Cardiac muscle cell (in vitro differentiated cells and primary cell): ENCODE measurements around the gene CFAP58. TPM values are rescaled to one million over a fixed set of nuclear protein-coding genes. Genes with fewer than 3 reads are reported as not detected.

Experiments
- DNase-seq, 2 donors: peaks; one replicate each; pipeline versions ENCODE4 v3.0.0 to v3.0.0-alpha.2; 2010 to 2017; ENCODE audit warnings: low read depth in 1 of 2, low spot score in 1 of 2
- H3K27ac ChIP-seq: fragments of 200-600 bp; sonication (generic); 2 replicates; pipeline ENCODE4 v1.5.1; 2016
- H3K27me3 ChIP-seq: fragments of 200-600 bp; sonication (generic); 2 replicates; pipeline ENCODE4 v1.6.0; 2016; ENCODE audit warnings: control low read depth
- H3K36me3 ChIP-seq: fragments of 200-600 bp; sonication (generic); 2 replicates; pipeline ENCODE4 v1.5.1; 2016; ENCODE audit warnings: control low read depth
- H3K4me1 ChIP-seq: fragments of 200-600 bp; sonication (generic); 2 replicates; pipeline ENCODE4 v1.8.1; 2017; ENCODE audit warnings: low read depth, mild to moderate bottlenecking, mixed run types
- H3K4me3 ChIP-seq: fragments of 200-600 bp; sonication (generic); 2 replicates; pipeline ENCODE4 v1.5.1; 2016; ENCODE audit warnings: mild to moderate bottlenecking
- H3K9me3 ChIP-seq: fragments of 200-600 bp; sonication (generic); 2 replicates; pipeline ENCODE4 v1.5.1; 2017; ENCODE audit warnings: low read depth, mild to moderate bottlenecking, control low read depth
- polyA plus RNA-seq: library from polyadenylated mRNA; unstranded; fragments of >200 nt; fragmentation: Nextera tagmentation; extraction: Ambion mirVana; gene quantifications from 2 replicates; pipeline ENCODE4 v1.2.1, GENCODE V29; 2016
- total RNA-seq: library from RNA; depleted of rRNA; stranded (reverse); fragments of >200 nt; gene quantifications from 2 replicates; pipeline ENCODE4 v1.2.3, GENCODE V29; 2016
- TF ChIP-seq, protein P1 (sequence below): IDR thresholded peaks from 2 replicates; pipeline ENCODE4 v1.5.1; 2012; ENCODE audit warnings: low read depth, mild to moderate bottlenecking, low read length

Gene CFAP58
- total and polyA plus RNA-seq, 2 experiments from 2014 or later: 1.1 to 1.9 TPM

DNA sequence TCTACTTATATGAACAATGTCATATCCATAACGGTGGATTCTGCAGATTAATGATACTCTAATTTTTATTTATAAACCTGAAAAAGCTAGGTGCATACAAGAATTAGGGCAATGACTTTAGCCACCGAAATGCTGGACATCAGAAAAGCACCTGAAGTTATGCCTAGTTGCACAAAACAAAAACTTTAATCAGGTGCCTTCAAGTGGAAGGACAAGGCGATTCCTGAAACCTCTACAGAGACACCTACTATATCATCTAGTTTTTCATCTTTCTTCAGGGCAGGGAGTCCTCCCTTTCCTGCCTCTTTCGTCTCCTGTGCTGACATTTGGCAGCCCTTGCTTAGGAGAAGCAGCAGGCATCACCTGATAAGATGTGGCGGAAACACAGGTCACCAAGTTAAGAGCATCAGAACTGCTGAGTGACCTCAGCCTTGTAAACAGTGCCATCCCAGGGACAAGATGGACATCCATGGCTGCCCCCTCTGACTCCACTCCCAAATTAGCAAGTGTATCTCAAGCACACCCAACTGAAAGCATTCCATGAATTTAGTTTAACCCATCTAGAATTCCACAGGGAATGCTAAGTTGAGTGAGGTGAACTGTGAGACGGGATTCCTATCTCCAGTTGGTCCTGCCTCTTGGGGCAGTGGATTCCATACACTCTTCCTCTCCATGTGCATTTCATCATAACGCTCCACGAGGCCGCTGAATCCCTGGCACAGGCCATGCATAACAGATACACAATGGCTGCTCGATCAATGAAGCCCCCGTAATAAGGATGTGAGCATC lies 21.2 kb upstream of the CFAP58 start:
- Histone ChIP-seq H3K27ac (peak overlapping the region; percentile 84), H3K36me3 (no peaks in the 10 kb centered on the region), H3K9me3 (no peaks in the 10 kb centered on the region), H3K27me3 (no peaks in the 10 kb centered on the region), H3K4me1 (peaks cover 79% of the 10 kb centered on the region), H3K4me3 (no peak overlapping the region)
- peak; percentile 45 to 59 for DNase-seq
- TF ChIP-seq, protein P1, sequence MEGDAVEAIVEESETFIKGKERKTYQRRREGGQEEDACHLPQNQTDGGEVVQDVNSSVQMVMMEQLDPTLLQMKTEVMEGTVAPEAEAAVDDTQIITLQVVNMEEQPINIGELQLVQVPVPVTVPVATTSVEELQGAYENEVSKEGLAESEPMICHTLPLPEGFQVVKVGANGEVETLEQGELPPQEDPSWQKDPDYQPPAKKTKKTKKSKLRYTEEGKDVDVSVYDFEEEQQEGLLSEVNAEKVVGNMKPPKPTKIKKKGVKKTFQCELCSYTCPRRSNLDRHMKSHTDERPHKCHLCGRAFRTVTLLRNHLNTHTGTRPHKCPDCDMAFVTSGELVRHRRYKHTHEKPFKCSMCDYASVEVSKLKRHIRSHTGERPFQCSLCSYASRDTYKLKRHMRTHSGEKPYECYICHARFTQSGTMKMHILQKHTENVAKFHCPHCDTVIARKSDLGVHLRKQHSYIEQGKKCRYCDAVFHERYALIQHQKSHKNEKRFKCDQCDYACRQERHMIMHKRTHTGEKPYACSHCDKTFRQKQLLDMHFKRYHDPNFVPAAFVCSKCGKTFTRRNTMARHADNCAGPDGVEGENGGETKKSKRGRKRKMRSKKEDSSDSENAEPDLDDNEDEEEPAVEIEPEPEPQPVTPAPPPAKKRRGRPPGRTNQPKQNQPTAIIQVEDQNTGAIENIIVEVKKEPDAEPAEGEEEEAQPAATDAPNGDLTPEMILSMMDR: no peak

DNA sequence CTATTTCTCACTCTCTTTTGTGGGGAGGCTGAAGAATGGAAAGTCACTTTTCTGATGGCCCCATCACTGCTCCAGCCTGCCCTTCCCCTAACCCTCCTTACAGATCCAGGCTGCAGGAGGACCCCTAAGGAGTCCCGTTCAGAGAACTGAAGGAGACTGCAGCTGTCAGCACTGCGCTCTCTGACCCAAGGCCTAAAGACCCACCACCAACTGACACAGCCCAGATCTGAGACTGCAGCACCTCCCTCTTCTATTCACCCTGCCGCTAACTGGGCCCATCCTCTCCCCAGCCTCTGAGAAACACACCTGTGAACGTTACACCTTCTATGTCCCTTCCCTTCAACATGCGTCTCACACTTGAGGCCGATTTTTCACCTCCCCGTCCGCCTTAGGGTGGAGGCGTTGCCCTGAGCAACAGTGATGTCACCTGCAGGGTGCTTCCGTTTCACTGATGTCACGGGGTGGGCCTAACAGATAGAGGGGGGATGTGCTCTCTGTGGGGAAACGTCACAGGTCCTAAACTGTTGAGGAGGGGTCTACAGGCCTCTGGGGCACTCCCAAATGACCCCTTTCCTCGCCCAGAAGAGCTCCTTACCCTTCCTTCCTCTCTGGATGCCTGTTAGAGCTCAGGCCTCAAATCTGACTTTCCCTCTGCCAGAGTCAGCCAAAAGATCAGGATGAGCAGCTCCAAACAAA lies 20.5 kb upstream of the CFAP58 start:
- H3K4me3 ChIP-seq: no peak overlapping the region
- no peaks in the 10 kb centered on the region for H3K9me3 ChIP-seq
- H3K27me3 ChIP-seq: no peaks in the 10 kb centered on the region
- peaks cover 72% of the 10 kb centered on the region for H3K4me1 ChIP-seq
- peak overlapping the region; percentile 84 for H3K27ac ChIP-seq
- no peaks in the 10 kb centered on the region for H3K36me3 ChIP-seq
- peak in 1 of 2 donors; percentile 47 for DNase-seq
- TF ChIP-seq, protein P1: no peak

DNA sequence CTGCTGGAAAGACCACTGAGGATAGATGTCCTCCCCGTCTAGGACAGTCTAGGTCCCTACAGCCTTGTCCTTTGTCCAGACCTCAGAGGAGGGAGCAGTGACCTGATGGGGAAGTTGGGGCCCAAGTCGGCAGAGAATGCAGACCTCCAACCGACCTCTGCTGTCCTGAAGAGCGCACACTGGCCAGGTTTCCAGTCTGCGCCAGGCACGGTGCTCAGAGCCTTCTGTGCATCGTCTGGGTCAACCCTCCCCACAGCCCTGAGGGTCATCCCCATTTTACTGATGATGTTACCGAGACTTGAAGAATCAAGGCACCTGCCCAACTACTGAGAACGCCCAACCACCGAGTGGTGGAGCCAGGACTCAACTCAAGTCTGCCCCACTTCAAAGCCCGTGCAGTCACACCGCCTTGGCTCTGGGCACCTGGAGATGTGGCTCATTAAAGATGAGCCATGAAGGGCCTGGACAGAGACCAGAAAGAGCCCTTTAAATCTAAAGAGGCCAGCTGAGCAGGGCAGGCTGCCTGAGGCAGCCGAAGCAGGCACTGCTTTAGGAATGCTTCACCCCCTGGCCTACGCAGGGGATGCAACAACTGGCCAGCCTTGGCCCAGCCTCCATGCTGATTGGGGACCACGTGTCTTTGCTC lies 19.8 kb upstream of the CFAP58 start:
- TF ChIP-seq, protein P1: no peak
- H3K4me1 ChIP-seq: peaks cover 65% of the 10 kb centered on the region
- H3K27me3 ChIP-seq: no peaks in the 10 kb centered on the region
- H3K27ac ChIP-seq: peak overlapping the region; percentile 84
- no peak for DNase-seq
- H3K36me3 ChIP-seq: no peaks in the 10 kb centered on the region
- no peak overlapping the region for H3K4me3 ChIP-seq
- H3K9me3 ChIP-seq: no peaks in the 10 kb centered on the region

DNA sequence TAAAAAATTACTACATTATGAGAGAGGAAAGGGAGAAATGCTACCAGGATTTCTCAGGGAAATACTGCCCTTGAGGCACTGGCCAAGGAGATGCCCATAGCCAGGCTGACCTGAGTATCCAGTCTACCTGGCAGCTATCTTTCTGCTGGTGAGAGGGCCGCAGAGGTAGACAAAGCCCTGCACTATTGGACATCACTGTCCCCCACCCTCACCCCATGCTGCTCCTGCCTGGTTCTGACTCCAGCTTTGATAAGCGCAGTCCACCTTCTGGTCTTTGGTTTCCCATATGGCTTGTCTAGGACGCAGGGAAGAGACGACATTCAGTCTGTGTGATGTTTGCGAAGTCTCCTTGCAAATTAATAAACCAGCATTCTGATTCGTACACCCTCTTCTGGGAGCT lies 19.1 kb upstream of the CFAP58 start:
- DNase-seq: no peak
- Histone ChIP-seq H3K4me1 (peaks cover 64% of the 10 kb centered on the region), H3K4me3 (no peak overlapping the region), H3K27ac (peak overlapping the region; percentile 84), H3K36me3 (no peaks in the 10 kb centered on the region), H3K27me3 (no peaks in the 10 kb centered on the region), H3K9me3 (no peaks in the 10 kb centered on the region)
- TF ChIP-seq, protein P1: no peak

DNA sequence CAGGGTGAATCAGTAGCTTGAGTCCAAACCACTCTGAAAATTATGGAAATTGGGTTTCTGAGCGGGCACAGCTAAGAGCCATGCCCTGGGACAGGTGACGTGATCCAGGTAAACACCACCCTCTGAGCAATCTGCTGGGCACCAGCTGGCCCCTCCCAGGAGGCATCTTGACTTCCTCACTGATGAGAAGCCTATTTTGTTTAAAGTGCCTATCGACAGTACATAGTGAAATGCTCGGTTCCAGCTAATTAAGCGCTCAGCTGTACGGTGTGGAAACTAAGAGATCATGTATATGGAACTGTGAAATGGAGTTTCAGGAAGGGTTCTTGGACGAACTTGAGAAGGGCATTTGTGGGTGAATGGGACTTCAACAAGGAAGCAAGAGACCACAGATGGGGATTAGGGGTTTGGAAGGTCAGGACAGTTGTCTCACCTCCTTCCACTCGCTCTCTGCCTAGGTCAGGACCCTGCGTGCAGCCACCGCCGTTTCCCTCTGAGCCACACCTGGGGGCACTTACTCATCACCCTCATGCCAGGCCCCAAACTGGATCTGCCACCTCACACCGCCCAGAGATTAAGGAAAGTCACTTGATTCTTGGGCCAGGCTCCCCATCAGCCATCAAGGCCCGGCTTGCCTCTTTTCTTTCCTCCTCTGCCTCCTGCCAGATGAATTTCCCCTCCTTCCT lies 18.5 kb upstream of the CFAP58 start:
- Histone ChIP-seq H3K4me3 (no peak overlapping the region), H3K36me3 (no peaks in the 10 kb centered on the region), H3K27ac (peak overlapping the region; percentile 9), H3K9me3 (no peaks in the 10 kb centered on the region), H3K4me1 (peaks cover 63% of the 10 kb centered on the region), H3K27me3 (no peaks in the 10 kb centered on the region)
- TF ChIP-seq, protein P1: no peak
- no peak for DNase-seq
